Measurements from ENCODE around the gene BAG5.

DNA sequence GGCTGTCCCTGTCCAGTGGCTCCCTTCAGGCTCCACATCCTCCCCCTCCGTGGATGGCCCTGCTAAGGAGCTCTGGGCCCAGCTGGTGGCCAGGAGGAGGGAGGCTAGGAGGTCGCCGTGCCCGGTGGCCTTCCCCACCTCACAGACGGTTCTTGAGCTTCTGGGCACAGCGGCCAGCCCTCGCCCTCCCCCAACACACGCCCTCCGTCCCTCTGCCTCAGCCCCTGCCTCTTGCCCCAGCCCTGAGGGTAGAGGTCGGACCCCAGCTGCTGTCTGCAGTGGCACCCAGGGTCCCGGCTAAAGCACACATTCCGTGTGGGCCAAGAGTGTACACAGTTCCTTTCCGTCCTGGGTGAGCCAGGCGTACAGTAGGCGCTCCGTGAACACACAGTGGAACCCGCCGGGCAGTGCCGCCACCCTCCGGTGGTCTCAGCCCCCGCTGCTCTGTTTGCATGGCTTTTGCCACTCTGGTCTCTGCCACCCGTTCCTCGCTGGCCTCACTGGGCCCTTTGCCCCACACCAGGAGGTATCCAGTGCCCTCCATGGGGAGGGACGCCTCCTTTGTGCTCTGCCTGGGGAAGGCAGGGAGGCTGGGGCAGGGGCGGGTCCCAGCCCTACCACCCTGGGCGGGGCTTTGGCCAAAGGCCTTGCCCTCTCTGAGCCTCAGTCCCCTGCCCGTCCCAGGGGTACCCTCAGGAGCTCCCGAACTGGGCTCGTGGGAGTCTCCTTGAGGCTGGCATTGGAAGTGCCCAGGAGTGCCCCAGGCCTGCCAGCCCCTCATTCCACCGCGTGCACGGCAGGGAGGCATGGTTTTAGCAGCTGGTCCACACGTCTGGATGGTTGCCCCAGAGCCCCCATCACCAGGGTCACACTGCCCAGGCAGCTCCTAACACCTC lies 20.5 kb downstream of the BAG5 start:
- TF ChIP-seq, protein P1, sequence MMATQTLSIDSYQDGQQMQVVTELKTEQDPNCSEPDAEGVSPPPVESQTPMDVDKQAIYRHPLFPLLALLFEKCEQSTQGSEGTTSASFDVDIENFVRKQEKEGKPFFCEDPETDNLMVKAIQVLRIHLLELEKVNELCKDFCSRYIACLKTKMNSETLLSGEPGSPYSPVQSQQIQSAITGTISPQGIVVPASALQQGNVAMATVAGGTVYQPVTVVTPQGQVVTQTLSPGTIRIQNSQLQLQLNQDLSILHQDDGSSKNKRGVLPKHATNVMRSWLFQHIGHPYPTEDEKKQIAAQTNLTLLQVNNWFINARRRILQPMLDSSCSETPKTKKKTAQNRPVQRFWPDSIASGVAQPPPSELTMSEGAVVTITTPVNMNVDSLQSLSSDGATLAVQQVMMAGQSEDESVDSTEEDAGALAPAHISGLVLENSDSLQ (IDR thresholded peaks at IDR 0.05) = no peak
- no peak for TF ChIP-seq ARNT (IDR thresholded peaks at IDR 0.05)
- TF ChIP-seq SP1 (IDR thresholded peaks at IDR 0.05) = no peak
- no peak for TF ChIP-seq FOXM1 (IDR thresholded peaks at IDR 0.05; ENCODE audit: borderline replicate concordance)
- no peak for TF ChIP-seq HDGF (IDR thresholded peaks at IDR 0.05; ENCODE audit: borderline replicate concordance)
- no peak for TF ChIP-seq TARDBP (IDR thresholded peaks at IDR 0.05)
- TF ChIP-seq NFRKB (IDR thresholded peaks at IDR 0.05) = no peak
- no peak for TF ChIP-seq CTBP1 (IDR thresholded peaks at IDR 0.05; ENCODE audit: borderline replicate concordance)
- TF ChIP-seq FOXA1 (IDR thresholded peaks at IDR 0.05) = no peak
